A549 (cell line): ENCODE measurements around the gene SEC22A. TPM values are rescaled to one million over a fixed set of nuclear protein-coding genes. Genes with fewer than 3 reads are reported as not detected.

Experiments
- ATAC-seq, 2 experiments: fragments of 200-7000 bp in 1 of 2; fragments of >200 bp in 1 of 2; cut with Nextera tagmentation in 1 of 2; cut with Tn5 transposase in 1 of 2; 3 replicates each; pipeline versions ENCODE4 v1.8.0 to v1.9.1; 2018 to 2020; ENCODE audit warnings: mild to moderate bottlenecking in 1 of 2, moderate library complexity in 1 of 2
- CTCF ChIA-PET: fragments of 300-600 bp; sonication (Branson Sonifier 250); formaldehyde crosslinking; extraction: SDS; loops from one replicate; lab custom pipeline; 2021; ENCODE audit warnings: antibody characterized with exemption, inconsistent platforms; lab: Yijun Ruan, JAX
- POLR2A ChIA-PET: fragments of 350-600 bp; formaldehyde crosslinking; extraction: SDS; loops from one replicate; lab custom pipeline; 2021; ENCODE audit warnings: antibody characterized with exemption, inconsistent platforms; lab: Yijun Ruan, JAX
- DNase-seq, 2 experiments: peaks; one replicate each; pipeline versions ENCODE4 v3.0.0 to v3.0.0-alpha.2; 2011 to 2016; ENCODE audit warnings: low read depth in 1 of 2, low spot score in 1 of 2
- FAIRE-seq: peaks from 2 replicates; lab custom pipeline; 2011; peaks lifted over from hg19 to GRCh38; lab: Jason Lieb, UNC
- H3K27ac ChIP-seq, 2 experiments: fragments of >200 bp; sonication (Bioruptor Twin); formaldehyde crosslinking; 3 replicates each; pipeline ENCODE4 v1.5.1; 2016 to 2017
- H3K4me1 ChIP-seq: fragments of >200 bp; sonication (Bioruptor Twin); formaldehyde crosslinking; 3 replicates; pipeline ENCODE4 v1.6.1; 2016
- H3K4me2 ChIP-seq: fragments of >200 bp; sonication (Bioruptor Twin); formaldehyde crosslinking; 3 replicates; pipeline ENCODE4 v1.6.1; 2016
- H3K4me3 ChIP-seq: fragments of >200 bp; sonication (Bioruptor Twin); formaldehyde crosslinking; 3 replicates; pipeline ENCODE4 v1.5.1; 2016
- H3K9me3 ChIP-seq: fragments of >200 bp; sonication (Bioruptor Twin); formaldehyde crosslinking; 3 replicates; pipeline ENCODE4 v1.6.1; 2016
- BHLHE40 ChIP-seq: IDR thresholded peaks from 2 replicates; pipeline ENCODE4 v1.6.1; 2012; ENCODE audit warnings: low read depth, low read length, inconsistent platforms
- CTCF ChIP-seq: fragments of >200 bp; sonication (Bioruptor Twin); formaldehyde crosslinking; IDR thresholded peaks from 3 replicates; pipeline ENCODE4 v1.5.1; 2016
- ESRRA ChIP-seq: fragments of 150-350 bp; IDR thresholded peaks from 2 replicates; pipeline ENCODE4 v1.6.1; 2014; ENCODE audit warnings: mild to moderate bottlenecking, low read length, borderline replicate concordance
- FOSL2 ChIP-seq, 2 experiments: fragments of 450-650 bp in 1 of 2; fragments of >200 bp in 1 of 2; sonication (Bioruptor Twin) in 1 of 2; formaldehyde crosslinking; IDR thresholded peaks; 2 replicates each; pipeline versions ENCODE4 v1.5.0 to v1.6.1; 2016 to 2020; ENCODE audit warnings: mild to moderate bottlenecking in 1 of 2, moderate library complexity in 1 of 2
- HOXA7 ChIP-seq: fragments of 250-450 bp; sonication (Bioruptor Pico); IDR thresholded peaks from 2 replicates; pipeline ENCODE4 v1.5.0; 2020; ENCODE audit warnings: mild to moderate bottlenecking, moderate library complexity
- JUNB ChIP-seq: fragments of >200 bp; sonication (Bioruptor Twin); formaldehyde crosslinking; IDR thresholded peaks from 2 replicates; pipeline ENCODE4 v1.6.1; 2016
- MAFK ChIP-seq: fragments of 450-650 bp; IDR thresholded peaks from 2 replicates; pipeline ENCODE4 v1.6.1; 2014; ENCODE audit not compliant: partially characterized antibody
- NPAS2 ChIP-seq: fragments of 250-450 bp; sonication (Bioruptor Pico); IDR thresholded peaks from 2 replicates; pipeline ENCODE4 v1.8.0; 2022; ENCODE audit warnings: mild to moderate bottlenecking, moderate library complexity, borderline replicate concordance
- NR3C1 ChIP-seq: fragments of >200 bp; sonication (Bioruptor Twin); formaldehyde crosslinking; IDR thresholded peaks from 3 replicates; pipeline ENCODE4 v1.6.1; 2017
- RFX5 ChIP-seq: fragments of 450-650 bp; IDR thresholded peaks from 2 replicates; pipeline ENCODE4 v1.7.1; 2014; ENCODE audit warnings: antibody characterized with exemption, mild to moderate bottlenecking, moderate library complexity
- RNF2 ChIP-seq: fragments of 200-600 bp; sonication (generic); IDR thresholded peaks from 2 replicates; pipeline ENCODE4 v1.6.1; 2016; ENCODE audit warnings: low read depth, mild to moderate bottlenecking, antibody characterized with exemption, moderate library complexity, borderline replicate concordance
- SMC3 ChIP-seq: fragments of >200 bp; sonication (Bioruptor Twin); formaldehyde crosslinking; IDR thresholded peaks from 3 replicates; pipeline ENCODE4 v1.6.1; 2018; ENCODE audit warnings: inconsistent platforms
- ZFP36 ChIP-seq: fragments of 450-650 bp; IDR thresholded peaks from 2 replicates; pipeline ENCODE4 v1.6.1; 2014; ENCODE audit warnings: borderline replicate concordance; ENCODE audit not compliant: partially characterized antibody
- WGBS: methylation state at CpG from one replicate; pipeline ENCODE4 v1.1.6; 2017; ENCODE audit errors: missing lambda C conversion rate; 5-methylcytosine and 5-hydroxymethylcytosine counted together
- polyA plus RNA-seq, 4 experiments: library from polyadenylated mRNA; depleted of rRNA in 3 of 4; stranded (reverse); fragments of >200 nt; fragmentation: RNase III in 1 of 4; extraction: RNeasy Plus Mini Kit Qiagen cat#74134 plus additional on column Dnase treatment in 1 of 4; gene quantifications; 2 replicates in 3 of 4; 3 replicates in 1 of 4; pipeline ENCODE4 v1.2.3, GENCODE V29; 2011 to 2017

The SEC22A gene
- polyA plus RNA-seq, 2 of the 4 experiments (the other 2 are of a cell fraction) = 23.5 to 29.9 TPM

- peak in 1 of 2 experiments; percentile 13; a peak in 1 of 6 replicates for ATAC-seq
- no peak overlapping the region for H3K4me3 ChIP-seq
- H3K27ac ChIP-seq = no peak overlapping the region
- no peak overlapping the region for H3K4me2 ChIP-seq
- 44% methylated on average over 6 of the region's 8 CpGs for WGBS
- no peak for DNase-seq
- no peak for TF ChIP-seq ESRRA
- no peak for TF ChIP-seq ZFP36
- no peak for TF ChIP-seq NR3C1
- no peak for TF ChIP-seq FOSL2 (IDR thresholded peaks at IDR 0.05)
- TF ChIP-seq FOSL2 (CRISPR knock-in tag; IDR thresholded peaks at IDR 0.05) = no peak
- no peak for TF ChIP-seq JUNB
- no peak for TF ChIP-seq SMC3
- no peak for TF ChIP-seq BHLHE40
- no peak for FAIRE-seq
- H3K9me3 ChIP-seq = no peaks in the 10 kb centered on the region
- no peaks in the 10 kb centered on the region for H3K4me1 ChIP-seq
- ChIA-PET CTCF (interaction anchor here (1.3 to 11.6 kb wide), 3 partner anchors 35 to 237 kb away, joined by 3 to 189 read pairs (median 4); no protein-coding TSS in a partner anchor), POLR2A (no interaction called here)
Observed at GRCh38 chr3:123321806-123322205, 120.1 kb downstream of the SEC22A start.

GRCh38 chr3:123322866-123323265, 121.1 kb downstream of the SEC22A start:
- 68% methylated on average over 11 of the region's 11 CpGs for WGBS
- no peak for TF ChIP-seq CTCF
- no peak for TF ChIP-seq RFX5
- no peak for TF ChIP-seq NPAS2 (CRISPR knock-in tag)
- no peak for TF ChIP-seq MAFK
- no peak for TF ChIP-seq RNF2
- TF ChIP-seq SMC3 = no peak
- TF ChIP-seq HOXA7 (CRISPR knock-in tag) = no peak
- no peaks in the 10 kb centered on the region for H3K9me3 ChIP-seq
- no peak overlapping the region for H3K4me3 ChIP-seq
- no peaks in the 10 kb centered on the region for H3K4me1 ChIP-seq
- no peak overlapping the region for H3K27ac ChIP-seq
- no peak for ATAC-seq
- ChIA-PET CTCF (interaction anchor here (0.7 to 12.1 kb wide), 5 partner anchors 9 to 237 kb away, joined by 3 to 189 read pairs (median 3); no protein-coding TSS in a partner anchor), POLR2A (no interaction called here)
- DNase-seq = no peak
- no peak for FAIRE-seq
- no peak overlapping the region for H3K4me2 ChIP-seq

Other genes with a start within 250 kb of the SEC22A start
- 0.01 TPM in 1 of 2 replicates, not detected in the other for gene SEMA5B, start 174.2 kb upstream of the SEC22A start, polyA plus RNA-seq (2011; rRNA removed)
- gene SEMA5B, start 174.2 kb upstream of the SEC22A start, polyA plus RNA-seq (2017; fragmentation: RNase III; extraction: RNeasy Plus Mini Kit Qiagen cat#74134 plus additional on column Dnase treatment) = 0.03 to 0.04 TPM (median 0.03 TPM) in 3 replicates
- gene PDIA5, start 134.9 kb upstream of the SEC22A start, polyA plus RNA-seq (2011; rRNA removed) = 25.3 and 28.1 TPM in 2 replicates
- 15.2 to 20.8 TPM (median 17.5 TPM) in 3 replicates for gene PDIA5, start 134.9 kb upstream of the SEC22A start, polyA plus RNA-seq (2017; fragmentation: RNase III; extraction: RNeasy Plus Mini Kit Qiagen cat#74134 plus additional on column Dnase treatment)
- 0.68 and 0.70 TPM in 2 replicates for gene ADCY5, start 247.1 kb downstream of the SEC22A start, polyA plus RNA-seq (2011; rRNA removed)
- 0.38 to 0.57 TPM (median 0.46 TPM) in 3 replicates for gene ADCY5, start 247.1 kb downstream of the SEC22A start, polyA plus RNA-seq (2017; fragmentation: RNase III; extraction: RNeasy Plus Mini Kit Qiagen cat#74134 plus additional on column Dnase treatment)